ENCODE data around the gene ANKRD55.
"Not testable (repeated sequence)": the region's sequence is repeated elsewhere in the genome, so short reads cannot be mapped to it uniquely, and the experiment has no call there.

Gene ANKRD55

DNA sequence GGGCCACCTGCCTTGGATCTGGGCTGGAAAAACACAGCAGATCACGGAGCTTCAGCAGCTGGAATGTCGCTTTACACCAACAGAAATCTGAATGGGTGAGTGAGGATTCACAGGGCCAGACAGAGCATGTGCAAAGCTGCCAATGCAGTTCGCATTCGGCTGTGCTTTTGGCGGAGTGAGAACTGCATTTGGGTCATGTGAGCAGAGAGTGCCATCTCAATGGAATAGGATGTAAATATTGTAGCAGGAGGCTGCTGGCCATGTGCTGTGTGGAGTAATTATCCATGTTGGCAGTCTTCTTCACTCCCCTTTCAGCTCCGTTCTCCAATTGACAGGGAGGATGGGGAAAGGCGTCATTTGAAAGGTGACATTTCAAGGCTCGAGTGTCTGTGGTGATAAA, at the start of gene ANKRD55:
Gene ANKRD55 (minus strand): TSS at position 101 of the 400 bp plus-strand sequence. CDS start 417 bp downstream, outside the sequence.
- no peak for DNase-seq (ENCODE audit: low spot score)

DNA sequence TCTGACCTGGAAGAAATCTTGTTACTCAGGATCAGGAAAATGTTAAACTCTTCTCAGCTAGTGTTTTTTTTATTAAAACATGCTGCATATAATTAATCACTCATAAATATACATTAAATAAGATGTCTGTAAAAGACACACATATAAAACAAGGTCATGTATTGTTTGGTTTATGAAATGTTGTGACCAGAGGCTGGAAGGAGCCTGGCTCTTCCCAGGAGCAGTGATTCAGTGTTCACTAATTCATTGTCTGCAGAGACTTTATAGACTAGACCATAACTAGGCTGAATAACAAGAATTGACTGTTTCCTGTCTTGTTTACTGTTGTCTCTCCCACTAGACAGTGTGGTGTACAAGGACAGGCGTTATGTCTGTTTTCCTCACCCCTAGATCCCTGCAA, 49.1 kb upstream of the ANKRD55 start:
- DNase-seq (ENCODE audit: low spot score), result no peak

DNA sequence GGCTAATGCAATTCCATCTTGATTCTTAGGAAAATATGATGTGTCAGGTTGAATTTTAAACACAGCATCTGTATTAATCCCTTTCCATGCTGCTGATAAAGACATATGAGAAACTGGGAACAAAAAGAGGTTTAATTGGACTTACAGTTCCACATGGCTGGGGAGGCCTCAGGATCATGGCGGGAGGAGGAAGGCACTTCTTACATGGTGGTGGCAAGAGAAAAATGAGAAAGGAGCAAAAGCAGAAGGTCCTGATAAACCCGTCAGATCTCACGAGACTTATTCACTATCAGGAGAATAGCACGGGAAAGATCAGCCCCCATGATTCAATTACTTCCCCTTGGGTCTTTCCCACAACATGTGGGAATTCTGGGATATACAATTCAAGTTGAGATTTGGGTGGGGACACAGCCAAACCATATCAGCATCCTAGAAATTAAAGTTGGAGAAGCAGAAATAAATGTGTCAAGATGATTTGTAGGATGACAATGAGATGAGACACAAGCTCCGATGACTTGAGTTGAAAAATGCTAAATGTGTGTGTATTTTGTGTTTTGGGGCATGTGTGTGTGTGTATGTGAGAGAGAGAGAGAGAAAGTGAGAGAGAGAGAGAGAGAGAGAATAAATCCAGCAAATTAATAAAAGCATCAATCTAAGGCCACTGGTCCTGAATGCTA, 48.5 kb upstream of the ANKRD55 start:
- DNase-seq (ENCODE audit: low spot score), result no peak

DNA sequence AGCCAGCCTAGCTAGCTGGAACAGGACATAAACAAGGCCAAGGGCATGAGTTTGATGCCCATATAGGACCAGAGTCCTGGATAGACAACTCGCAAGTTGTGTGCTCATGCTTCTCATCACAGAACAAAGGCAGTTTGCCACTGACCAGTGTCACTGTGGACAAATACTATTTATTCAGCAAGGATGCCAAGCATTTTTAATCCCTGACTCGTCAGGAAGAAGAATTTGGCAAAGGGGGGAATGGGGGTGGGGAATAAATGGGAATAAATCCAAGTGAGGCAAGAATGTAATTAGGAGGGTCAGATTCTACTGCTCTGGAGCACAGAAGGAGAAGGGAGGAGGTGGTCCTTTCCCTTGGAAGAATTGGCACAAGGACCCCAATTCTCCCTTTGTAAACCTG, 46.8 kb upstream of the ANKRD55 start:
- peak; percentile 61 for DNase-seq (ENCODE audit: low spot score)

DNA sequence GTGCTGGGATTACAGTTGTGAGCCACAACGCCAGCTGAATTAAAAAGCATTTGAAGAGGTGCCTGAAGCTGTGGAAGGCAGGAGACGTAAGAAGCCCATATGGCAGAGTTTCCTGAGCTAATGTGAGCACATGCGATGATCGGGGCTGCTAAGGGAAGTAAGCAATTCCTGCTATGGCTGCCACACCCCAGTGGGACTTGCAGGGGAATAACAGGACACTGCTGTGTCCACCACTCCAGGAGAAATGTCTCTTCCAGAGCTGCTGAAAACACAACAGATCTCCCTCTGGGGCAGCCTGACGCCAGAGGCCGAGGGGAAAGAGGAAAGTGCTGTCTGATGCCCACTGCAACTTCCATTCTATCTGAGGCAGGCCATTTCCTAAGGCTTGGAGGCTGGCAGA, 46.2 kb upstream of the ANKRD55 start:
- DNase-seq (ENCODE audit: low spot score), result no peak

DNA sequence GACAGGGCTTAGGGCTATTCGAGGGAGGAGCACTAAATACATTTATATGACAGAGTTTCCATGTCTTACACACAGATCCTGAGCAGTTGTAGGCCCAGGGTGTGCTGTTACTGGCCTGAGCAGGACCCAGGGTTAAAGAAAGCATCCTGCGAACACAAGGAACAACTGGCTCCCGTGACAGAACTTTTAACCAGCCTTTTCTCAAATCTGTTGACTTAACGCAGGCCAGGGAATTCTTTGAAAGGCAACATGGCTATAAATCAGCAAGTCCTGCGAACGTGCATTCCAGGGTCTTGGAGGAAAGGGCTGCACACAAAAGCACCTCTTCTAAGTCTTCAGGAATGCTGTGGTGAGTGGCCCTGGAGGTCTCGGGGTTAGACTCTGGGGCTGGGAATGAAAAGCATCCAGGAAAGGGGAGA, 45.2 kb upstream of the ANKRD55 start:
- DNase-seq (ENCODE audit: low spot score), result peak; percentile 68

DNA sequence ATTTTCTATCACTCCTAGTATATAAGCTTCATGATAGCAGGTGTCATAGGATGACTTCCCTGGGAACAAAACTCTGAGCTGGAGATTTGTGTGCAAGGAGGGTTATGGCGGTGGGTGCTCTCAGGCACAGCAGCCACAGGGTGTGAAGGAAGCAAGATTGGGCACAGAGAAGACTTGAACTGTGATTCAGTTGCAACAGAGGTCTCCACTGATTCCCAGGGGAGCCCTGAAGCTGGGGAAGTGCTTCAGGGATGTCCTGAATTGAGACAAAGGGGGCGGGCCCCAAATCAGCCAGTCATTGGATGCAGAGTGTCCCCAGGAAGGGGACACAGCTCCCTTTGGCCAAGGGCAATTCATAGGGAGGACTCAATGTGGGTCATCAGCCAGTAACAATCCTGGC, 44.4 kb upstream of the ANKRD55 start:
- DNase-seq (ENCODE audit: low spot score), result no peak

DNA sequence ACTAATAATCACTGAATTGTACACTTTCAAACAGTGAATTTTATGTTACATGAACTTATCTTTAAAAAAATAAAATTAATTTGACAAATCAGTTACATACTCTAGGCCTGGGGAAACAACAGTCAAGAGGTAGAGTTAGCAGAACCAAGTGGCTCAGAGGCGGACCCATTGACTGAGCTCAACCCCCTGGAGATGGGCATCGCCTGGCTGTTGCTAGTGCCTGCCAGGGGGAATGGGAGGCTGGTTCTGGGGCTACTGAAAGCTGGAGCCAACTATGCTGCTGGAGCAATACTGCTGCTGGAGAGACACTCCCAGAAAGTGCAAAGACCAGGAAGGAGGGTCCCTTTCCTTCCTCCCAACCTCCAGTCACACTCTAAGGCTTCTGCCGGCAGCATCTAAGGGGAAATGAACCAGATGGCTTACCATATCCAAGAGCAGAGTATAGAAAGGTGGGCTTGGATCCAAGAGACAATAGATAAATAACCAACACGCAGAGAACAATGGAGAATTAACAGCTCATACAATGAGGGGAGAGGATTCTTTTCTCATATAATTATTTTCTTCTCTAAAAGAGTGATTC, 40.3 kb upstream of the ANKRD55 start:
- no peak for DNase-seq (ENCODE audit: low spot score)

DNA sequence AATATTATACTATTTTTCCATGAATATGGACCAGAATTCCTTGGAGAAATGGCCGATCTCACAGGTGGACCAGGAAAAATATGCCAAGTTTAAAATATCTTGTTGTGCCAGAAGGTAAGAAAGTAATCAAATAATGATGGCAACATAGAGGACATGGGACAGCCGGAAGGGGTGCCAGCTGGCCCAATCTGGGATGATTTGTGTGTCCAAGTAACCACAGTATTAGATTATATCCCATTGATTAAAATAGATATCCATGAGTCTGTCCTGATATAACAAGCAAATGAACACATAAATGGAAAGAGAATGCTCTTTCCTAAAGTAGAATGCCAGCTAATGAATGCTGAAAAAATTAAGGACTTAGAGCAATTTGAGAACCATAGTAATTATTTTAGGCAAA, 39.6 kb upstream of the ANKRD55 start:
- no peak for DNase-seq (ENCODE audit: low spot score)

DNA sequence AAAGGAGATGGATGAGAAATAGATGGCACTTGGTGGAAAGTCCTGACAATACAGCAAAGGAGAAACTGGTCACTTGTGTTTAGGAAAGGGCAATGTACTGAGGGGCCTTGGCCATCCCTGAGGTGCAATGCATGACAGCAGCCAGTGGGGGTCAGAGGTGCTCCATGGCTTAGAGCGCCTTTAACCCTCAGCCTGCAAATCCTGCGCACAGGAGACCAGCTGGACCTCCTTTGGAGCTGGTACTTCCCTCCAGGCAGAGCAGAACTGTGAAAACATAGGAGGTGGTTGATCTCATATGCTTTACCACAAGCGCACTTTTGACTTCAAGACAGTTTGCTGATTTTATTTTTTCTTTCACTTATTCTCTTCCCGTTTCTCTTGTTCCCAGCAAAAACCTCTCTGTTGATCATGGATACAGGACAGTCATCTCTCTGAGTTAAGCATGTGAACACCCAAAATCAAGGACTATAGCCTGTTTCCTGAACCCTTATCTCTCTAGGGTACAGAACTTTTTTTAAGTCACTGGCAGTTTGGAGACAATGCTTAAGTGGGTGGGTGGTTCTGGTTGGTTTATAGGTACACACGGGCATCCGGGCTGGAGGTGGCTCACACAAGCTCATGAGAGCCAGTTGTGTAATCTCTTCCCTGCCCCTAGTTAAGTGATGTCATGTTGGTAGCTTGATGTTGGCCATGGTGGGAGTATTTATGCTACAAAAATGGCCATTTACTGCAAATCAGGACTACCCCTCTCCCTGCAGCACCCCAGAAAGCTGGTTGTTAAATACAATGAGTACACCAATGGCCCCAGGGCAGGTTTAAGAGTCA, 37.6 kb upstream of the ANKRD55 start:
- DNase-seq (ENCODE audit: low spot score), result peak; percentile 64

DNA sequence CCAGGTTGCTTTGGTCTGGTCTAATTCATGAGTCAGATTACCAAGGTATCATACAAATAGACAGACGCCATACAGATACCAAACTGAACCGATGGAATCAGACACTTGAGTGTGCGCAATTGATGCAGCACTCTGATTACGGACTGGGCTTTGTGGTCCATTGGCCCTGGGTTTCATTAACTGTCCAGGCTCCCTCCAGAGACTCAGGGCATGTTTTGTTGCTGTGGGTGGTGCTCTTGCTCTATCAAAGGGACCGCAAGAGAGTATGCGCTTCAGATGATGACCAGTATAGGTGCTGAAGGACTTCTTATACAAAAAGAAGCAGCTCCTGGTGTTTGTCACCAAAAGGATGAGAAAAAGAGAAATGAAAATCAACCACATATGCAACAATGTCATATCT, 36.9 kb upstream of the ANKRD55 start:
- no peak for DNase-seq (ENCODE audit: low spot score)

DNA sequence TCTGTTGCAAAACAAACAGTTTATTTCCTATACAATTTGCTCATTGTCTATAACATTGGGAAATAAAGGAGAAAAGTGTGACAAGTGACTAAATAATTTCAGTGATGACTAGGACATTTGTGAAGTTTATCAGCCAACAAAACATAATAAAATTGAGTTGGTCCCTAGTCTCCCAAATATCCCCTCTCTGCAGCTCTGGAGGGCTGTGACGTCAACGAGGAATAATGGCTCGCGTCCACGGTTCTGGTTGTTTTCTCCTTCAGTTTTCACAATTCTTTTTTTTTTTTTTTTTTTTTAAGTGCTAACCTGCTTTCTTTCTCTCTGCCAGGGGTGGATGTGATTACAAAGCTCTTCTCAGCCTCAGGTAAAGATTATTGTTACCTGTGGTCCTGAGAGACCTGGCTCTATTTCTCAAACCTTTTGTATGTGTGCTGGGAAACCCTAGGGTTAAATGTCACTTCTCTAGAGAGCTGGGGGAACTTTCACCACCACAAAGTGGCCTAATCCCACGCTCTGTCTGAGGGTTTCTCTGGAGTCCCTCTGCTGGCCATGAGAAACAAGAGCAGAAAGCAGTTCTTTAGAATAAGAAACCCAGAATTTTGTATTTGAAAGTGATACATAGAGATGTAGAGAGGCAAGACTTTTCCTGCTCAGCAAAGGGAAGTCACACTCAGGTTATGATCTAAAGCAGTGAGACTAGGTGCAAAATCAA, 36.2 kb upstream of the ANKRD55 start:
- DNase-seq (ENCODE audit: low spot score), result peak; percentile 31

DNA sequence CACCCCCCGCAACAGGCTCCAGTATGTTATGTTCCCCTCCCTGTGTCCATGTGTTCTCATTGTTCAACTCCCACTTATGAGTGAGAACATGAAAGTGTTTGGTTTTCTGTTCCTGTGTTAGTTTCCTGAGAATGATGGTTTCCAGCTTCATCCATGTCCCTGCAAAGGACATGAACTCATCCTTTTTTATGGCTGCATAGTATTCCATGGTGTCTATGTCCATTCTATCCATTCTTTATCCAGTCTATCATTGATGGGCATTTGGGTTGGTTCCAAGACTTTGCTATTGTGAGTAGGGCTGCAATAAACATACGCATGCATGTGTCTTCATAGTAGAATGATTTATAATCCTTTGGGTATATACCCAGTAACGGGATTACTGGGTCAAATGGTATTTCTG, 35.6 kb upstream of the ANKRD55 start:
- not testable (repeated sequence) for DNase-seq (ENCODE audit: low spot score)

DNA sequence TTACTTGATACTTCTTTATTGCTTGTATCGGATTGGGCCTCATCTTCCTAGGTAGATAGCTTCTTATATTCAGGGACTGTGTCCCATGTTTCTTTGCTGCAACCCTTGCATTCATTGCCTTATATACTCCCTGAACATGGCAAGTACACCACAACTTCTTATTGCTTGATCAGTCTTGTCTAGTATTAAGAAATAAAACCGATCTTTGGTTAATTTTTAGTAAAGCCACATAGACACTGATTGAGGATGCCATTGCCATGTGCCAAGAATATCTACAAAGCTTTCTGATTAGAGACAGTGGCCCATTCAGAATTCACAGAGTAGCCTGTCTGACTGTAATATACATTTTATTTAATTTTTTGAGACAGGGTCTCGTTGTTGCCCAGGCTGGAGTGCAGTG, 34.7 kb upstream of the ANKRD55 start:
- no peak for DNase-seq (ENCODE audit: low spot score)

DNA sequence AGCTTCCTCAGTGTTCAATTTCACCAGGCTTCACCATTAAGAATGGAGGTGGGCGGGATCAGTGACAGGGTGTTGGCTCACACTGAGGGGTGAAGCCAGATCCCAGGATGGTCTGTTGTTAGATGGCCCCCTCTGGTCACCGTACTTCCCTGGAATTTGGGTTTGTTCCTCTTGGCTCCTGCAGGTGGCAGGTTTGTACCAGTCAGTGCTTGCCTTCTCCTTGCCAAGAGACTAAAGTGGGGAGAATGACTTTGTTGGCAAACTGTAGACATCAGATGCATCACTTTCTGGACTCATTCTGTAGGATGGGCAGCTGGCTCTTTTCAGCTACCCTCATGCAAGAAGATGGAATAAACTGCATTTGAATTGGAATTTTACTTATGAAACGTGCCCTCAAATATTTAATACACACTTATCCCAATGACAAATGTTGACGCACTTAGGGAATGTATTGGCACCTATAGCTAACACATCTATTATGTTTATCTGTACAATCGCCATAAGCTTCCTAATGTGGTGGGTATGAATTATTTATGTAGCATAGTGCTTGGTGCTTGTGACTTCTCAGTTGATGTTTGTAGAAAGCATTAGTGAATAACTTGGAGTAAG, 31.4 kb upstream of the ANKRD55 start:
- no peak for DNase-seq (ENCODE audit: low spot score)

DNA sequence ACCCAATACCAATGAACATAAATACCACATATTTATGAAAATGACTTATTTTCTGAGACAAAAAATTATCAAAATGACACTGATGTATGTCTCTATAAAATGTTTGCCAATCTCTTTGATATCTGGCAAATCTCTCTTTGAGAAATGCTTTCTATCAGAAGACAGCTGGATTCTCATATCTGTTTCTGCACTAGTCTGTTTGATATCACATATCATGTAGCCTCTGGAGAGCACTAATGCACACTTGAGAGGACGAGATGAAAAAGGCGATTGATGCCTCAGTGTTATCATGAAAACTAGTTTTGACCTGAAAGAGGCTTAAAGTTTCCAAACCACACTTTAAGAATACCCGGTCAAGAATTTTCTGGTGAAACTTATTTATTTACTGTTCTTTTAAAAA, 29.1 kb upstream of the ANKRD55 start:
- no peak for DNase-seq (ENCODE audit: low spot score)

DNA sequence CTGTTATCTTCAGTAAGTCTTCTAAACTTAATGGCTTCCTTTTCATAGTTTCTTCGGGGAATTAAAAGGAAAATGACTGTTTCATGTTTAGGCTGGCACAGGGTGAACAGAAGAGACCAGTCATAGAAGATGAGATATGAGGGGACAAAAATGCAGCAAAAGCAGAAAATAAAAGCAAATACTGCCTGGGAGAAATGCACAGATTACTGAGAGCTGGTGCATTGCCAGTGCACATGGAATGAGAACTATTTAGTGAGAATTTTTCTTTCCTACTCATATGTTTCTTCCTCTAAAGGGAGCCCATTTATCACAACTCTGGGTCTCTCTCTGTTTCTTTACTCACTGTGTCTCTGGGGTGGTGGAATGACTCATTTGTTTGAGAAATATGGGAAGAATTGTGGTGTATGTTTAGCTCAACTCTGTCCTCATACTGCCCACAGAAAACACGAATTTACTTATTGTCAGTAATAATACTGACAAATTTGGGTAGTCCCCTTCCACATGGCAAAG, 25.9 kb upstream of the ANKRD55 start:
- peak; percentile 73 for DNase-seq (ENCODE audit: low spot score)

DNA sequence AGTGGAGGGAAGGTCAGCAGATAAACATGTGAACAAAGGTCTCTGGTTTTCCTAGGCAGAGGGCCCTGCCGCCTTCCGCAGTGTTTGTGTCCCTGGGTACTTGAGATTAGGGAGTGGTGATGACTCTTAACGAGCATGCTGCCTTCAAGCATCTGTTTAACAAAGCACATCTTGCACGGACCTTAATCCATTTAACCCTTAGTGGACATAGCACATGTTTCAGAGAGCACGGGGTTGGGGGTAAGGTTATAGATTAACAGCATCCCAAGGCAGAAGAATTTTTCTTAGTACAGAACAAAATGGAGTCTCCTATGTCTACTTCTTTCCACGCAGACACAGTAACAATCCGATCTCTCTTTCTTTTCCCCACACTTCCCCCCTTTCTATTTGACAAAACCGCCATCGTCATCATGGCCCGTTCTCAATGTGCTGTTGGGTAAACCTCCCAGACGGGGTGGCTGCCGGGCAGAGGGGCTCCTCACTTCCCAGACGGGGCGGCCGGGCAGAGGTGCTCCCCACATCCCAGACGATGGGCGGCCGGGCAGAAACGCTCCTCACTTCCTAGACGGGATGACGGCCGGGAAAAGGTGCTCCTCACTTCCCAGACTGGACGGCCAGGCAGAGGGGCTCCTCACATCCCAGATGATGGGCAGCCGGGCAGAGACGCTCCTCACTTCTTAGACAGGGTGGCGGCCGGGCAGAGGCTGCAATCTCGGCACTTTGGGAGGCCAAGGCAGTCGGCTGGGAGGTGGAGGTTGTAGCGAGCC, 24.8 kb upstream of the ANKRD55 start:
- DNase-seq (ENCODE audit: low spot score), result not testable (repeated sequence)

DNA sequence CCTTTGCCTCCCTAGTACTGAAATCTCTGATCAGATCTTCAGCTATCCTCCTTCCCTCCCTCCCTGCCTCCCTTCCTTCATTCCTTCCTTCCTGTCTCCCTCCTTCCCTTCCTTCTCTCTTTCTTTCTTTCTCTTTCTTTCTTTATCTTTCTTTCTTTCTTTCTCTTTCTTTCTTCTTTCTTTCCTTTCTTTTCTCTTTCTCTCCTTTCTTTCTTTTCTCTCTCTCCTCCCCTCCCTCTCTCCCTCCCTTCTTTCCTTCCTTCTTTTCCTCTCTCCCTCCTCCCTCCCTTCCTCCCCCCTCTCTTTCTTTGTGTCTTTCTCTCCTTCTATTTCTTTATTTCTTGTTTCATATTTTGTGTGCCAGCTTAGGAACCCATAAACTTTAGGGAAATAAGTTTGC, 23.9 kb upstream of the ANKRD55 start:
- DNase-seq (ENCODE audit: low spot score), result no peak

DNA sequence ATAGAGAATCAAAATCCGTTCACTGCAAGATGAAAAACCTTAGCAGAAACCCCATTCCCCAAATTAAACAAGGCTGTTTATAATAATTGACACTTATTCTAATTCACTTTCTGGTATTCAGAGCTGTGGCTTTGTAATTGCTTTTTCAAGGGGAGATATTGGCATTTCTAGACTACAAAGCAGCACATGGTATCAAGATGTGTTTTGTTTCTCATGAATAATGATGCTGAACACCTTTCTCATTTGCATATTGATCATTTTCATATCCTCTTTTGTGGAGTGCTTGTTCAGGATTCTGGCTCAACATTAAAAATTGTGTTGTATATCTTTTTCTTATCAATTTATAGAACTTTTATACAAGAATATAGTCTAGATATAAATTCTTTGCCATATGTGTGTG, 22.4 kb upstream of the ANKRD55 start:
- no peak for DNase-seq (ENCODE audit: low spot score)

DNA sequence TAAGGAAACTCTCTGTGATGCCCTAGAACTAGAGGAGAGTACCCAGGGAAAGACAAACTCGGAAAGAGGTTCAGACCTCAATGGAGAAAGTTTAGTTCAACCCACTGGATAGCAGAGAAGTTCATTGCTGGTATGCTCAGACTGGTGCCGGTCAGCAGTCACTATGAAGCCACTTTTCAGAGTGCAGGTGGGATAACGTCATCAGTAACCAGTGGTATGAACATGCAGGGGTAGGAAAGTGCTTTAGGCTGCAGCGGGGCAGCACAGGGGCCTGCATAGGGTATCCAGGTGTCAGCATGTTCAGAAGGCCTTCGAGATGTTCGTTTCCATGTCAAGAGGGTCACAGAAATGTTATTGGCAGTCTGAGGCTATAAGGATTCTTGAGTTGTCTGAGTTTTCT, 20.8 kb upstream of the ANKRD55 start:
- no peak for DNase-seq (ENCODE audit: low spot score)
